ENCODE results near the gene LAMA2. TPM values are rescaled to one million over a fixed set of nuclear protein-coding genes. Genes with fewer than 3 reads are reported as not detected.

The LAMA2 gene
- total RNA-seq, 1 experiment from 2014 or later = 4.2 TPM

GRCh38 chr6:129555206-129555832 is 672.4 kb downstream of the LAMA2 start:
- H3K4me3 Mint-ChIP-seq = no peak overlapping the region
- WGBS (ENCODE audit: extremely low coverage, insufficient read length, low lambda C conversion rate) = no CpG with 5 or more reads among the region's 5 CpGs
- no peak overlapping the region for H2BK5ac ChIP-seq (ENCODE audit: insufficient read length, low read length)
- H2BK15ac ChIP-seq (ENCODE audit: low read depth, low read length) = no peak overlapping the region
- no peaks in the 10 kb centered on the region for H3K79me1 ChIP-seq (ENCODE audit: insufficient read depth, low read depth, low read length, poor library complexity, severe bottlenecking)
- H2BK12ac ChIP-seq (ENCODE audit: insufficient read length, low read depth, low read length) = no peak overlapping the region
- H3K9ac ChIP-seq (ENCODE audit: extremely low read depth, insufficient read length, low read length) = no peak overlapping the region
- peaks cover 3 to 5% of the 10 kb centered on the region in 2 experiments; a peak in 3 of 4 replicates for H3K4me1 Mint-ChIP-seq
- no peak overlapping the region for H4K8ac ChIP-seq (replicated peaks; ENCODE audit: insufficient read length, low read depth, low read length)
- H3K4ac ChIP-seq (ENCODE audit: low read depth, low read length) = no peak overlapping the region
- H3K27me3 Mint-ChIP-seq (ENCODE audit: low read depth) = peaks cover 1% of the 10 kb centered on the region; the same call in 1 of the 2 replicates
- no peaks in the 10 kb centered on the region for H4K20me1 ChIP-seq (ENCODE audit: control insufficient read depth, insufficient read depth, insufficient read length)
- H3K23me2 ChIP-seq (ENCODE audit: insufficient read length, low read depth, low read length, poor library complexity, severe bottlenecking) = no peaks in the 10 kb centered on the region
- H3K56ac ChIP-seq (ENCODE audit: insufficient read length, low read depth, low read length) = no peak overlapping the region
- no peak overlapping the region for H2BK120ac ChIP-seq (ENCODE audit: low read depth, low read length, poor library complexity, severe bottlenecking)
- H2BK20ac ChIP-seq (ENCODE audit: low read depth, low read length, poor library complexity, severe bottlenecking) = no peak overlapping the region
- TF ChIP-seq CTCF (conservative IDR thresholded peaks at IDR 0.05) = no peak; the same call in 2 of the 3 replicates
- no peak overlapping the region for H3K23ac ChIP-seq (ENCODE audit: insufficient read length, low read depth, low read length)
- H3K9me3 ChIP-seq (ENCODE audit: control insufficient read depth, low read depth, low read length) = no peaks in the 10 kb centered on the region
- H3K27ac Mint-ChIP-seq = 0 out of 7 replicates have a peak overlapping the region, but pooled peaks of 1 of the 3 experiments have one; percentile 20
- no peak overlapping the region for H3K4me2 ChIP-seq (ENCODE audit: insufficient read depth, insufficient read length, low read length)
- no peak overlapping the region for H3K18ac ChIP-seq (ENCODE audit: insufficient read length, low read depth, low read length)
- H3K27me3 ChIP-seq (ENCODE audit: insufficient read depth, low read length) = no peaks in the 10 kb centered on the region
- H3K4me1 ChIP-seq (ENCODE audit: insufficient read depth, low read length) = no peaks in the 10 kb centered on the region
- H3K14ac ChIP-seq (ENCODE audit: insufficient read depth, low read length) = no peak overlapping the region
- H3K9me3 Mint-ChIP-seq = peaks cover 0 to 2% of the 10 kb centered on the region in 2 experiments; a peak in 1 of 5 replicates
- H3T11ph ChIP-seq (ENCODE audit: low read length) = no peak overlapping the region
- no peak overlapping the region for H4K91ac ChIP-seq (ENCODE audit: insufficient read length, low read depth, low read length)
- H3K79me2 ChIP-seq (ENCODE audit: insufficient read depth, low read length) = no peaks in the 10 kb centered on the region
- no peak overlapping the region for H2AK5ac ChIP-seq (ENCODE audit: insufficient read length, low read length)
- no peak overlapping the region for H3K27ac ChIP-seq (ENCODE audit: insufficient read length, low read depth, low read length)
- no peak for DNase-seq
- no peaks in the 10 kb centered on the region for H3K36me3 Mint-ChIP-seq (ENCODE audit: insufficient read depth in 1 of 3, low read depth in 3 of 3)
- no peak overlapping the region for H2AFZ ChIP-seq (ENCODE audit: low read length)
- no peak overlapping the region for H4K5ac ChIP-seq (ENCODE audit: insufficient read length, low read depth, low read length)
